Inflammatory macrophage (primary cell): ENCODE data around the gene NAV2.

Experiments used
- DNase-seq, 2 donors: peaks; one replicate each; pipeline ENCODE4 v3.0.0-alpha.2; 2020 to 2022

The NAV2 gene

GRCh38 chr11:20026629-20027555 lies 314.3 kb downstream of the NAV2 start:
- no peak for DNase-seq

GRCh38 chr11:20027556-20028013 lies 314.9 kb downstream of the NAV2 start:
- DNase-seq = no peak

GRCh38 chr11:20029193-20029592 lies 316.6 kb downstream of the NAV2 start:
- no peak for DNase-seq

- no peak for DNase-seq
Measured at GRCh38 chr11:20030472-20030871, 317.8 kb downstream of the NAV2 start.

GRCh38 chr11:20031155-20032001 lies 318.7 kb downstream of the NAV2 start:
- DNase-seq = no peak

GRCh38 chr11:20032127-20032526 lies 319.5 kb downstream of the NAV2 start:
- DNase-seq = no peak

GRCh38 chr11:20032577-20033260 lies 320.1 kb downstream of the NAV2 start:
- DNase-seq = no peak

GRCh38 chr11:20033806-20034205 lies 321.2 kb downstream of the NAV2 start:
- DNase-seq = no peak

- no peak for DNase-seq
Measured at GRCh38 chr11:20034941-20035340, 322.3 kb downstream of the NAV2 start.

GRCh38 chr11:20035375-20035700 lies 322.7 kb downstream of the NAV2 start:
- no peak for DNase-seq

- no peak for DNase-seq
Measured at GRCh38 chr11:20035701-20036601, 323.3 kb downstream of the NAV2 start.

GRCh38 chr11:20036626-20037335 lies 324.1 kb downstream of the NAV2 start:
- no peak for DNase-seq

GRCh38 chr11:20037396-20038153 lies 324.9 kb downstream of the NAV2 start:
- no peak for DNase-seq

GRCh38 chr11:20038412-20038811 lies 325.8 kb downstream of the NAV2 start:
- no peak for DNase-seq

- no peak for DNase-seq
Measured at GRCh38 chr11:20038972-20039371, 326.3 kb downstream of the NAV2 start.

GRCh38 chr11:20041499-20041898 lies 328.9 kb downstream of the NAV2 start:
- no peak for DNase-seq

- DNase-seq = no peak
Measured at GRCh38 chr11:20042045-20042639, 329.5 kb downstream of the NAV2 start.

- no peak for DNase-seq
Measured at GRCh38 chr11:20042811-20043341, 330.2 kb downstream of the NAV2 start.

- no peak for DNase-seq
Measured at GRCh38 chr11:20043992-20044391, 331.4 kb downstream of the NAV2 start.
